ENCODE measurements around the gene TOGARAM2.

GRCh38 chr2:29063056-29063455 lies 82.0 kb downstream of the TOGARAM2 start:
- TF ChIP-seq BHLHE40 (IDR thresholded peaks at IDR 0.05; ENCODE audit: borderline replicate concordance) (no peak), FOXK2 (IDR thresholded peaks at IDR 0.05) (no peak), FOXM1 (IDR thresholded peaks at IDR 0.05; ENCODE audit: borderline replicate concordance) (no peak), HDGF (IDR thresholded peaks at IDR 0.05; ENCODE audit: borderline replicate concordance) (no peak), FOXA1 (IDR thresholded peaks at IDR 0.05) (no peak), PKNOX1 (IDR thresholded peaks at IDR 0.05) (no peak), TARDBP (IDR thresholded peaks at IDR 0.05) (no peak), SUZ12 (IDR thresholded peaks at IDR 0.05) (no peak)

All from HEK293T (cell line).